ENCODE results near the gene ATP6V1E1. TPM values are rescaled to one million over a fixed set of nuclear protein-coding genes. Genes with fewer than 3 reads are reported as not detected.

ATP6V1E1 gene
- total and polyA plus RNA-seq, 4 donors, result 135 to 158 (median 140) TPM

- DNase-seq (ENCODE audit: low read depth in 4 of 6, low spot score in 6 of 6), result no peak
- Histone ChIP-seq H3K4me1 (ENCODE audit: control insufficient read depth, insufficient read depth, low read length) (peaks cover 3% of the 10 kb centered on the region), H3K9me3 (ENCODE audit: control insufficient read depth, insufficient read depth, low read length) (no peaks in the 10 kb centered on the region), H3K27me3 (ENCODE audit: control insufficient read depth, insufficient read depth, low read length) (no peaks in the 10 kb centered on the region), H3K4me3 (ENCODE audit: low read depth, low read length) (no peak overlapping the region), H3K36me3 (ENCODE audit: control insufficient read depth, insufficient read depth, low read length) (peaks cover 72% of the 10 kb centered on the region), H3K27ac (ENCODE audit: low read depth, low read length) (no peak overlapping the region)
- 93% methylated on average over 8 of the region's 10 CpGs for WGBS (ENCODE audit: insufficient coverage)
Measured at GRCh38 chr22:17589810-17590375, 38.7 kb downstream of the ATP6V1E1 start.

GRCh38 chr22:17588606-17589005 is 39.9 kb downstream of the ATP6V1E1 start:
- Histone ChIP-seq H3K27ac (ENCODE audit: low read depth, low read length) (no peak overlapping the region), H3K9me3 (ENCODE audit: control insufficient read depth, insufficient read depth, low read length) (no peaks in the 10 kb centered on the region), H3K27me3 (ENCODE audit: control insufficient read depth, insufficient read depth, low read length) (no peaks in the 10 kb centered on the region), H3K36me3 (ENCODE audit: control insufficient read depth, insufficient read depth, low read length) (peaks cover 63% of the 10 kb centered on the region), H3K4me1 (ENCODE audit: control insufficient read depth, insufficient read depth, low read length) (peaks cover 3% of the 10 kb centered on the region), H3K4me3 (ENCODE audit: low read depth, low read length) (no peak overlapping the region)
- no peak for DNase-seq (ENCODE audit: low read depth in 4 of 6, low spot score in 6 of 6)
- 99% methylated on average over 9 of the region's 11 CpGs for WGBS (ENCODE audit: insufficient coverage)

GRCh38 chr22:17587629-17588028 is 40.9 kb downstream of the ATP6V1E1 start:
- H3K4me3 ChIP-seq (ENCODE audit: low read depth, low read length), result no peak overlapping the region
- no peak overlapping the region for H3K27ac ChIP-seq (ENCODE audit: low read depth, low read length)
- peaks cover 65% of the 10 kb centered on the region for H3K36me3 ChIP-seq (ENCODE audit: control insufficient read depth, insufficient read depth, low read length)
- no peak for DNase-seq (ENCODE audit: low read depth in 4 of 6, low spot score in 6 of 6)
- WGBS (ENCODE audit: insufficient coverage), result 44% methylated on average over 9 of the region's 14 CpGs
- H3K27me3 ChIP-seq (ENCODE audit: control insufficient read depth, insufficient read depth, low read length), result no peaks in the 10 kb centered on the region
- H3K9me3 ChIP-seq (ENCODE audit: control insufficient read depth, insufficient read depth, low read length), result no peaks in the 10 kb centered on the region
- H3K4me1 ChIP-seq (ENCODE audit: control insufficient read depth, insufficient read depth, low read length), result peaks cover 3% of the 10 kb centered on the region

GRCh38 chr22:17586831-17587440 is 41.6 kb downstream of the ATP6V1E1 start:
- no peak for DNase-seq (ENCODE audit: low read depth in 4 of 6, low spot score in 6 of 6)
- Histone ChIP-seq H3K36me3 (ENCODE audit: control insufficient read depth, insufficient read depth, low read length) (peaks cover 66% of the 10 kb centered on the region), H3K4me3 (ENCODE audit: low read depth, low read length) (no peak overlapping the region), H3K27ac (ENCODE audit: low read depth, low read length) (no peak overlapping the region), H3K9me3 (ENCODE audit: control insufficient read depth, insufficient read depth, low read length) (no peaks in the 10 kb centered on the region), H3K27me3 (ENCODE audit: control insufficient read depth, insufficient read depth, low read length) (no peaks in the 10 kb centered on the region), H3K4me1 (ENCODE audit: control insufficient read depth, insufficient read depth, low read length) (peaks cover 3% of the 10 kb centered on the region)
- WGBS (ENCODE audit: insufficient coverage), result 94% methylated on average over 12 of the region's 14 CpGs

- DNase-seq (ENCODE audit: low read depth in 4 of 6, low spot score in 6 of 6), result no peak
- peaks cover 51% of the 10 kb centered on the region for H3K36me3 ChIP-seq (ENCODE audit: control insufficient read depth, insufficient read depth, low read length)
- 96% methylated on average over 10 of the region's 10 CpGs for WGBS (ENCODE audit: insufficient coverage)
- peaks cover 37% of the 10 kb centered on the region for H3K4me1 ChIP-seq (ENCODE audit: control insufficient read depth, insufficient read depth, low read length)
- no peaks in the 10 kb centered on the region for H3K27me3 ChIP-seq (ENCODE audit: control insufficient read depth, insufficient read depth, low read length)
- no peak overlapping the region for H3K4me3 ChIP-seq (ENCODE audit: low read depth, low read length)
- no peaks in the 10 kb centered on the region for H3K9me3 ChIP-seq (ENCODE audit: control insufficient read depth, insufficient read depth, low read length)
- H3K27ac ChIP-seq (ENCODE audit: low read depth, low read length), result no peak overlapping the region
Measured at GRCh38 chr22:17583151-17583550, 45.4 kb downstream of the ATP6V1E1 start.

GRCh38 chr22:17581631-17582030 is 46.9 kb downstream of the ATP6V1E1 start:
- H3K4me3 ChIP-seq (ENCODE audit: low read depth, low read length), result no peak overlapping the region
- no peaks in the 10 kb centered on the region for H3K27me3 ChIP-seq (ENCODE audit: control insufficient read depth, insufficient read depth, low read length)
- WGBS (ENCODE audit: insufficient coverage), result 80% methylated on average over 17 of the region's 17 CpGs
- H3K27ac ChIP-seq (ENCODE audit: low read depth, low read length), result no peak overlapping the region
- H3K36me3 ChIP-seq (ENCODE audit: control insufficient read depth, insufficient read depth, low read length), result peaks cover 36% of the 10 kb centered on the region
- peaks cover 40% of the 10 kb centered on the region for H3K4me1 ChIP-seq (ENCODE audit: control insufficient read depth, insufficient read depth, low read length)
- no peaks in the 10 kb centered on the region for H3K9me3 ChIP-seq (ENCODE audit: control insufficient read depth, insufficient read depth, low read length)
- DNase-seq (ENCODE audit: low read depth in 4 of 6, low spot score in 6 of 6), result no peak

- WGBS (ENCODE audit: insufficient coverage), result 62% methylated on average over 16 of the region's 21 CpGs
- no peak for DNase-seq (ENCODE audit: low read depth in 4 of 6, low spot score in 6 of 6)
Measured at GRCh38 chr22:17581056-17581455, 47.5 kb downstream of the ATP6V1E1 start.

GRCh38 chr22:17580441-17581031 is 48.0 kb downstream of the ATP6V1E1 start:
- Histone ChIP-seq H3K4me1 (ENCODE audit: control insufficient read depth, insufficient read depth, low read length) (peaks cover 49% of the 10 kb centered on the region), H3K36me3 (ENCODE audit: control insufficient read depth, insufficient read depth, low read length) (peaks cover 35% of the 10 kb centered on the region), H3K9me3 (ENCODE audit: control insufficient read depth, insufficient read depth, low read length) (no peaks in the 10 kb centered on the region), H3K27ac (ENCODE audit: low read depth, low read length) (no peak overlapping the region), H3K4me3 (ENCODE audit: low read depth, low read length) (no peak overlapping the region), H3K27me3 (ENCODE audit: control insufficient read depth, insufficient read depth, low read length) (no peaks in the 10 kb centered on the region)
- 51% methylated on average over 15 of the region's 15 CpGs for WGBS (ENCODE audit: insufficient coverage)
- DNase-seq (ENCODE audit: low read depth in 4 of 6, low spot score in 6 of 6), result no peak

More at GRCh38 chr22:17581056-17581455, 47.5 kb downstream of the ATP6V1E1 start:
- no peak overlapping the region for H3K4me3 ChIP-seq (ENCODE audit: low read depth, low read length)
- H3K27ac ChIP-seq (ENCODE audit: low read depth, low read length), result no peak overlapping the region
- H3K4me1 ChIP-seq (ENCODE audit: control insufficient read depth, insufficient read depth, low read length), result peaks cover 44% of the 10 kb centered on the region
- H3K36me3 ChIP-seq (ENCODE audit: control insufficient read depth, insufficient read depth, low read length), result peaks cover 35% of the 10 kb centered on the region
- H3K9me3 ChIP-seq (ENCODE audit: control insufficient read depth, insufficient read depth, low read length), result no peaks in the 10 kb centered on the region
- no peaks in the 10 kb centered on the region for H3K27me3 ChIP-seq (ENCODE audit: control insufficient read depth, insufficient read depth, low read length)

- Histone ChIP-seq H3K27ac (ENCODE audit: low read depth, low read length) (no peak overlapping the region), H3K36me3 (ENCODE audit: control insufficient read depth, insufficient read depth, low read length) (peaks cover 35% of the 10 kb centered on the region), H3K4me1 (ENCODE audit: control insufficient read depth, insufficient read depth, low read length) (peaks cover 52% of the 10 kb centered on the region), H3K9me3 (ENCODE audit: control insufficient read depth, insufficient read depth, low read length) (no peaks in the 10 kb centered on the region), H3K4me3 (ENCODE audit: low read depth, low read length) (no peak overlapping the region), H3K27me3 (ENCODE audit: control insufficient read depth, insufficient read depth, low read length) (no peaks in the 10 kb centered on the region)
- DNase-seq (ENCODE audit: low read depth in 4 of 6, low spot score in 6 of 6), result no peak
- WGBS (ENCODE audit: insufficient coverage), result 97% methylated on average over 13 of the region's 14 CpGs
Measured at GRCh38 chr22:17579535-17579981, 49.0 kb downstream of the ATP6V1E1 start.
